K562 (cell line): ENCODE measurements around the gene ARFGEF2.

Source experiments
- EZH2 ChIP-seq: IDR thresholded peaks from 2 replicates; pipeline ENCODE4 v1.6.1; 2012; ENCODE audit warnings: low read depth, mild to moderate bottlenecking, inconsistent platforms, low read length, borderline replicate concordance
- KAT2B ChIP-seq: IDR thresholded peaks from one replicate; pipeline ENCODE4 v1.6.1; 2012; ENCODE audit warnings: low read depth, mild to moderate bottlenecking, control low read depth, inconsistent platforms, low read length, moderate library complexity
- NCOA2 ChIP-seq, 2 experiments: fragments of 450-650 bp; IDR thresholded peaks; 2 replicates each; pipeline ENCODE4 v1.6.1; 2018; ENCODE audit warnings: mild to moderate bottlenecking in 2 of 2, moderate library complexity in 1 of 2; ENCODE audit not compliant: partially characterized antibody in 2 of 2
- PCBP1 ChIP-seq: fragments of 200-400 bp; formaldehyde crosslinking; IDR thresholded peaks from 2 replicates; pipeline ENCODE4 v1.6.1; 2018; ENCODE audit warnings: mild to moderate bottlenecking, low read depth, low read length; ENCODE audit not compliant: poor library complexity, severe bottlenecking
- RAD21 ChIP-seq, 2 experiments: fragments of 250-450 bp in 1 of 2; fragments of 450-650 bp in 1 of 2; sonication (Bioruptor Pico) in 1 of 2; formaldehyde crosslinking in 1 of 2; IDR thresholded peaks in 1 of 2; conservative IDR thresholded peaks in 1 of 2; 2 replicates each; pipeline versions ENCODE4 v1.4.0 to v1.8.0; 2020 to 2022; ENCODE audit warnings: mild to moderate bottlenecking in 2 of 2, moderate library complexity in 1 of 2
- TCF3 ChIP-seq: sonication (generic); formaldehyde crosslinking; IDR thresholded peaks from 2 replicates; pipeline ENCODE4 v1.4.0; 2020; ENCODE audit warnings: mild to moderate bottlenecking, missing genetic modification reagents
- TRIM25 ChIP-seq: fragments of 450-650 bp; IDR thresholded peaks from 2 replicates; pipeline ENCODE4 v1.7.0; 2016; ENCODE audit warnings: borderline replicate concordance
- YY1 ChIP-seq, 3 experiments: IDR thresholded peaks; 2 replicates each; pipeline ENCODE4 v1.6.1; 2011; ENCODE audit warnings: low read length in 2 of 3, mild to moderate bottlenecking in 2 of 3, moderate library complexity in 2 of 3, borderline replicate concordance in 1 of 3, control low read depth in 1 of 3, low read depth in 1 of 3; ENCODE audit not compliant: insufficient read depth in 3 of 3, insufficient replicate concordance in 2 of 3, control insufficient read depth in 1 of 3, insufficient read length in 1 of 3; ENCODE audit errors: extremely low read depth in 1 of 3
- ZNF253 ChIP-seq: fragments of 250-450 bp; sonication (Bioruptor Pico); conservative IDR thresholded peaks from 2 replicates; pipeline ENCODE4 v1.6.1; 2021; ENCODE audit warnings: mild to moderate bottlenecking
- ZNF449 ChIP-seq: fragments of 250-450 bp; sonication (Bioruptor Pico); IDR thresholded peaks from 2 replicates; pipeline ENCODE4 v1.8.0; 2022; ENCODE audit warnings: moderate library complexity, mild to moderate bottlenecking, inconsistent platforms

GRCh38 chr20:48975955-48976354 lies 54.4 kb downstream of the ARFGEF2 start:
- TF ChIP-seq RAD21 (CRISPR knock-in tag; conservative IDR thresholded peaks at IDR 0.05 in 1 of 2, IDR thresholded peaks at IDR 0.05 in 1 of 2) (no peak), EZH2 (no peak), ZNF253 (no peak), ZNF449 (CRISPR knock-in tag) (no peak), YY1 (IDR thresholded peaks at IDR 0.05; ENCODE audit: borderline replicate concordance in 1 of 3, control insufficient read depth in 1 of 3, extremely low read depth in 1 of 3, insufficient read depth in 3 of 3, insufficient read length in 1 of 3, insufficient replicate concordance in 2 of 3, low read depth in 1 of 3, low read length in 2 of 3) (no peak), KAT2B (no peak), NCOA2 (IDR thresholded peaks at IDR 0.05; ENCODE audit: partially characterized antibody in 2 of 2) (no peak), TRIM25 (no peak), TCF3 (CRISPR knock-in tag) (no peak), PCBP1 (no peak)
